DOHH2 (cell line): ENCODE results near the gene PTPN7.

Source experiments
- H3F3A ChIP-seq: fragments of 200-600 bp; sonication (generic), shearing (Covaris generic); 2 replicates; pipeline ENCODE4 v1.6.0; 2016; ENCODE audit warnings: antibody characterized with exemption, mild to moderate bottlenecking; ENCODE audit not compliant: control insufficient read depth, insufficient read depth
- H3K27ac ChIP-seq: fragments of 200-600 bp; sonication (generic); 2 replicates; pipeline ENCODE4 v1.5.1; 2014; ENCODE audit warnings: low read depth, mild to moderate bottlenecking, low read length, moderate library complexity
- H3K27me3 ChIP-seq: fragments of 200-600 bp; sonication (generic); 2 replicates; pipeline ENCODE4 v1.6.1; 2014; ENCODE audit warnings: mild to moderate bottlenecking, low read length, mixed read lengths; ENCODE audit not compliant: control insufficient read depth
- H3K36me3 ChIP-seq: fragments of 200-600 bp; sonication (generic); 2 replicates; pipeline ENCODE4 v1.6.1; 2014; ENCODE audit warnings: mild to moderate bottlenecking, low read length, moderate library complexity, mixed read lengths; ENCODE audit not compliant: control insufficient read depth
- H3K4me1 ChIP-seq: fragments of 200-600 bp; sonication (generic); 2 replicates; pipeline ENCODE4 v1.6.1; 2014; ENCODE audit warnings: mild to moderate bottlenecking, low read length, mixed read lengths; ENCODE audit not compliant: control insufficient read depth
- H3K4me2 ChIP-seq: fragments of 200-600 bp; sonication (generic); 2 replicates; pipeline ENCODE4 v1.6.0; 2014; ENCODE audit warnings: mild to moderate bottlenecking, low read length, moderate library complexity
- H3K4me3 ChIP-seq: fragments of 200-600 bp; sonication (generic); 2 replicates; pipeline ENCODE4 v1.5.1; 2014; ENCODE audit warnings: mild to moderate bottlenecking, low read length, mixed read lengths
- H3K79me2 ChIP-seq: fragments of 200-600 bp; sonication (generic); 2 replicates; pipeline ENCODE4 v1.6.1; 2014; ENCODE audit warnings: mild to moderate bottlenecking, low read length, mixed read lengths; ENCODE audit not compliant: control insufficient read depth
- H3K9me2 ChIP-seq: fragments of 200-600 bp; sonication (generic); replicated peaks from 2 replicates; pipeline ENCODE4 v1.6.1; 2014; ENCODE audit warnings: mild to moderate bottlenecking, low read length, mixed read lengths; ENCODE audit not compliant: control insufficient read depth
- H3K9me3 ChIP-seq: fragments of 200-600 bp; sonication (generic); 2 replicates; pipeline ENCODE4 v1.6.1; 2014; ENCODE audit warnings: antibody characterized with exemption, low read length, mixed read lengths; ENCODE audit not compliant: control insufficient read depth, insufficient read depth
- H4K20me1 ChIP-seq: fragments of 200-600 bp; sonication (generic); 2 replicates; pipeline ENCODE4 v1.6.0; 2014; ENCODE audit warnings: low read depth, mild to moderate bottlenecking, antibody characterized with exemption, low read length, moderate library complexity; ENCODE audit not compliant: control insufficient read depth, insufficient read depth
- CTCF ChIP-seq: fragments of 200-600 bp; sonication (generic); IDR thresholded peaks from one replicate; pipeline ENCODE4 v1.5.1; 2014; ENCODE audit warnings: antibody characterized with exemption, mild to moderate bottlenecking, low read depth, low read length; ENCODE audit not compliant: poor library complexity, severe bottlenecking
- EZH2phosphoT487 ChIP-seq: fragments of 200-600 bp; sonication (generic); IDR thresholded peaks from 2 replicates; pipeline ENCODE4 v1.6.1; 2017; ENCODE audit warnings: borderline replicate concordance, mild to moderate bottlenecking, antibody characterized with exemption, low read length, moderate library complexity, mixed read lengths

PTPN7 gene

GRCh38 chr1:202151045-202151444 is 9.4 kb downstream of the PTPN7 start:
- Histone ChIP-seq H3K27me3 (no peaks in the 10 kb centered on the region), H3K9me3 (no peaks in the 10 kb centered on the region), H3F3A (peaks cover 18% of the 10 kb centered on the region), H3K9me2 (no peaks in the 10 kb centered on the region), H3K4me1 (peaks cover 15% of the 10 kb centered on the region), H3K4me2 (no peak overlapping the region), H3K36me3 (peaks cover 88% of the 10 kb centered on the region), H3K27ac (no peak overlapping the region), H3K4me3 (no peak overlapping the region), H4K20me1 (peaks cover 3% of the 10 kb centered on the region; the same call in 1 of the 2 replicates), H3K79me2 (no peaks in the 10 kb centered on the region; the same call in 1 of the 2 replicates)
- TF ChIP-seq CTCF (no peak), EZH2phosphoT487 (no peak)

- Histone ChIP-seq H4K20me1 (peaks cover 3% of the 10 kb centered on the region; the same call in 1 of the 2 replicates), H3K4me1 (peaks cover 11% of the 10 kb centered on the region), H3K27ac (no peak overlapping the region), H3K4me3 (no peak overlapping the region), H3K36me3 (peaks cover 84% of the 10 kb centered on the region), H3F3A (peaks cover 18% of the 10 kb centered on the region), H3K4me2 (no peak overlapping the region), H3K27me3 (no peaks in the 10 kb centered on the region), H3K9me2 (no peaks in the 10 kb centered on the region), H3K9me3 (no peaks in the 10 kb centered on the region), H3K79me2 (no peaks in the 10 kb centered on the region; the same call in 1 of the 2 replicates)
- TF ChIP-seq CTCF (no peak), EZH2phosphoT487 (no peak)
Measured at GRCh38 chr1:202150602-202151001, 9.8 kb downstream of the PTPN7 start.

GRCh38 chr1:202150187-202150586 is 10.2 kb downstream of the PTPN7 start:
- Histone ChIP-seq H3K27ac (no peak overlapping the region), H3F3A (peaks cover 18% of the 10 kb centered on the region), H3K9me2 (no peaks in the 10 kb centered on the region), H3K4me1 (peaks cover 10% of the 10 kb centered on the region), H3K79me2 (no peaks in the 10 kb centered on the region; the same call in 1 of the 2 replicates), H4K20me1 (peaks cover 3% of the 10 kb centered on the region; the same call in 1 of the 2 replicates), H3K36me3 (peaks cover 80% of the 10 kb centered on the region), H3K4me2 (no peak overlapping the region), H3K9me3 (no peaks in the 10 kb centered on the region), H3K4me3 (no peak overlapping the region), H3K27me3 (no peaks in the 10 kb centered on the region)
- no peak for TF ChIP-seq CTCF

- peaks cover 19% of the 10 kb centered on the region for H3F3A ChIP-seq
- no peak overlapping the region for H3K27ac ChIP-seq
- H3K9me3 ChIP-seq, result no peaks in the 10 kb centered on the region
- H3K4me3 ChIP-seq, result no peak overlapping the region
- H3K4me1 ChIP-seq, result peaks cover 9% of the 10 kb centered on the region
- H3K79me2 ChIP-seq, result peaks cover 4% of the 10 kb centered on the region
- no peak overlapping the region for H3K4me2 ChIP-seq
- peaks cover 3% of the 10 kb centered on the region; the same call in 1 of the 2 replicates for H4K20me1 ChIP-seq
- H3K36me3 ChIP-seq, result peaks cover 74% of the 10 kb centered on the region
- H3K9me2 ChIP-seq, result no peaks in the 10 kb centered on the region
- TF ChIP-seq CTCF (no peak), EZH2phosphoT487 (no peak)
- H3K27me3 ChIP-seq, result no peaks in the 10 kb centered on the region
Measured at GRCh38 chr1:202149566-202149965, 10.8 kb downstream of the PTPN7 start.
